GM23338 (cell line): ENCODE measurements around the gene MAP2K1. TPM values are rescaled to one million over a fixed set of nuclear protein-coding genes. Genes with fewer than 3 reads are reported as not detected.

Experiments used
- ATAC-seq: fragments of 200-7000 bp; cut with Tn5 transposase; 3 replicates; pipeline ENCODE4 v1.9.1; 2020
- DNase-seq: peaks from one replicate; pipeline ENCODE4 v3.0.0-alpha.2; 2015; ENCODE audit warnings: low spot score
- H2AFZ ChIP-seq: fragments of 200-600 bp; sonication (generic); 2 replicates; pipeline ENCODE4 v1.8.0; 2016; ENCODE audit warnings: antibody characterized with exemption, mild to moderate bottlenecking, moderate library complexity
- H3F3A ChIP-seq: fragments of 200-600 bp; sonication (generic); replicated peaks from 2 replicates; pipeline ENCODE4 v1.8.0; 2017; ENCODE audit warnings: antibody characterized with exemption, mixed run types, low read depth
- H3K27ac ChIP-seq: fragments of 200-600 bp; sonication (generic); 2 replicates; pipeline ENCODE4 v1.6.1; 2016; ENCODE audit warnings: low read depth
- H3K27me3 ChIP-seq: fragments of 200-600 bp; sonication (generic); 2 replicates; pipeline ENCODE4 v1.8.0; 2016; ENCODE audit warnings: mild to moderate bottlenecking, mixed run types, moderate library complexity; ENCODE audit not compliant: insufficient read depth
- H3K36me3 ChIP-seq: fragments of 200-600 bp; sonication (generic); 2 replicates; pipeline ENCODE4 v1.8.0; 2016; ENCODE audit warnings: mild to moderate bottlenecking; ENCODE audit not compliant: insufficient read depth
- H3K4me1 ChIP-seq: fragments of 200-600 bp; sonication (generic); 2 replicates; pipeline ENCODE4 v1.8.0; 2016; ENCODE audit warnings: mild to moderate bottlenecking, moderate library complexity; ENCODE audit not compliant: insufficient read depth
- H3K4me2 ChIP-seq: fragments of 200-600 bp; sonication (generic); 2 replicates; pipeline ENCODE4 v1.7.1; 2017; ENCODE audit warnings: mixed run types
- H3K4me3 ChIP-seq: fragments of 200-600 bp; sonication (generic); 2 replicates; pipeline ENCODE4 v1.6.1; 2016; ENCODE audit warnings: mixed run types
- H3K79me2 ChIP-seq: fragments of 200-600 bp; sonication (generic); replicated peaks from 2 replicates; pipeline ENCODE4 v1.8.0; 2017; ENCODE audit warnings: mild to moderate bottlenecking; ENCODE audit not compliant: insufficient read depth
- H3K9me2 ChIP-seq: fragments of 200-600 bp; sonication (generic); 2 replicates; pipeline ENCODE4 v1.8.0; 2017; ENCODE audit not compliant: insufficient read depth
- H4K20me1 ChIP-seq: fragments of 200-600 bp; sonication (generic); replicated peaks from 2 replicates; pipeline ENCODE4 v1.8.0; 2017; ENCODE audit warnings: mild to moderate bottlenecking; ENCODE audit not compliant: insufficient read depth
- H3K27ac Mint-ChIP-seq: 2 replicates; pipeline ENCODE4 v1.8.0; 2020; ENCODE audit warnings: inconsistent platforms, mild to moderate bottlenecking, moderate library complexity, mixed read lengths
- H3K27me3 Mint-ChIP-seq: 3 replicates; pipeline ENCODE4 v1.8.0; 2022; ENCODE audit warnings: low read depth, mild to moderate bottlenecking, moderate library complexity, mixed read lengths, inconsistent platforms; ENCODE audit not compliant: insufficient read depth, poor library complexity
- H3K36me3 Mint-ChIP-seq: 3 replicates; pipeline ENCODE4 v1.8.0; 2021; ENCODE audit warnings: low read depth, mild to moderate bottlenecking, inconsistent platforms, moderate library complexity, mixed read lengths
- H3K4me1 Mint-ChIP-seq: 3 replicates; pipeline ENCODE4 v1.8.0; 2020; ENCODE audit warnings: mild to moderate bottlenecking, inconsistent platforms, mixed read lengths
- H3K4me3 Mint-ChIP-seq: 3 replicates; pipeline ENCODE4 v1.8.0; 2021; ENCODE audit warnings: moderate library complexity, mild to moderate bottlenecking, inconsistent platforms, mixed read lengths
- H3K9me3 Mint-ChIP-seq: 3 replicates; pipeline ENCODE4 v1.8.0; 2020; ENCODE audit warnings: moderate library complexity, mild to moderate bottlenecking, inconsistent platforms, mixed read lengths
- CREB1 ChIP-seq: fragments of 250-450 bp; sonication (Bioruptor Pico); IDR thresholded peaks from 2 replicates; pipeline ENCODE4 v1.5.0; 2020; ENCODE audit warnings: low read depth, mild to moderate bottlenecking, moderate library complexity
- CTCF ChIP-seq, 2 experiments: fragments of 200-600 bp in 1 of 2; sonication (generic) in 1 of 2; conservative IDR thresholded peaks; 2 replicates each; pipeline versions ENCODE4 v1.5.1 to v1.6.1; 2016 to 2017; ENCODE audit warnings: antibody characterized with exemption in 2 of 2, low read depth in 2 of 2, mild to moderate bottlenecking in 2 of 2, moderate library complexity in 1 of 2
- ETS1 ChIP-seq: IDR thresholded peaks from 2 replicates; pipeline ENCODE4 v1.6.1; 2016; ENCODE audit warnings: antibody characterized with exemption
- EZH2 ChIP-seq: fragments of 200-600 bp; sonication (generic); IDR thresholded peaks from one replicate; pipeline ENCODE4 v1.8.0; 2017; ENCODE audit warnings: antibody characterized with exemption, mild to moderate bottlenecking, low read depth; ENCODE audit not compliant: unreplicated experiment
- EZH2phosphoT487 ChIP-seq: fragments of 200-600 bp; sonication (generic); IDR thresholded peaks from one replicate; pipeline ENCODE4 v1.8.1; 2018; ENCODE audit warnings: antibody characterized with exemption; ENCODE audit not compliant: unreplicated experiment
- JUNB ChIP-seq: IDR thresholded peaks from one replicate; pipeline ENCODE4 v1.6.1; 2016; ENCODE audit warnings: antibody characterized with exemption; ENCODE audit not compliant: unreplicated experiment
- NANOG ChIP-seq: IDR thresholded peaks from 2 replicates; pipeline ENCODE4 v1.6.1; 2016; ENCODE audit warnings: antibody characterized with exemption, borderline replicate concordance
- POLR2AphosphoS5 ChIP-seq: IDR thresholded peaks from 2 replicates; pipeline ENCODE4 v1.6.1; 2016; ENCODE audit warnings: antibody characterized with exemption, low read depth
- REST ChIP-seq: IDR thresholded peaks from one replicate; pipeline ENCODE4 v1.6.1; 2018; ENCODE audit warnings: antibody characterized with exemption; ENCODE audit not compliant: unreplicated experiment
- STAT1 ChIP-seq: IDR thresholded peaks from one replicate; pipeline ENCODE4 v1.6.1; 2016; ENCODE audit warnings: antibody characterized with exemption; ENCODE audit not compliant: unreplicated experiment
- ZNF114 ChIP-seq: fragments of 250-450 bp; sonication (Bioruptor Pico); IDR thresholded peaks from 2 replicates; pipeline ENCODE4 v1.5.0; 2020; ENCODE audit warnings: mild to moderate bottlenecking, moderate library complexity
- ZNF331 ChIP-seq: fragments of 250-450 bp; sonication (Bioruptor Pico); IDR thresholded peaks from 2 replicates; pipeline ENCODE4 v1.5.0; 2020; ENCODE audit warnings: low read depth, mild to moderate bottlenecking, moderate library complexity
- ZNF462 ChIP-seq: fragments of 250-450 bp; sonication (Bioruptor Pico); IDR thresholded peaks from 2 replicates; pipeline ENCODE4 v1.5.0; 2020; ENCODE audit warnings: mild to moderate bottlenecking, moderate library complexity
- polyA plus RNA-seq: library from polyadenylated mRNA; unstranded; fragments of >200 nt; fragmentation: Nextera tagmentation; extraction: Ambion mirVana; gene quantifications from 2 replicates; pipeline ENCODE4 v1.2.1, GENCODE V29; 2016
- total RNA-seq: library from RNA; depleted of rRNA; stranded (reverse); fragments of >200 nt; shearing (Covaris generic); gene quantifications from 2 replicates; pipeline ENCODE4 v1.2.3, GENCODE V29; 2014

The MAP2K1 gene
- total and polyA plus RNA-seq, 2 experiments from 2014 or later = 42.0 to 68.5 TPM

- peaks cover 19% of the 10 kb centered on the region for H3K4me1 ChIP-seq
- H3K27me3 ChIP-seq = no peaks in the 10 kb centered on the region
- no peak overlapping the region for H3K4me3 ChIP-seq
- H3K36me3 ChIP-seq = no peaks in the 10 kb centered on the region
- H3F3A ChIP-seq = 0 out of 2 replicates have a peak, but pooled peaks cover 2% of the 10 kb centered on the region
- DNase-seq = no peak
- Mint-ChIP-seq H3K9me3 (no peaks in the 10 kb centered on the region; the same call in 2 of the 3 replicates), H3K36me3 (0 out of 3 replicates have a peak, but pooled peaks cover 2% of the 10 kb centered on the region), H3K27me3 (peaks cover 12% of the 10 kb centered on the region), H3K27ac (no peak overlapping the region), H3K4me3 (no peak overlapping the region), H3K4me1 (peaks cover 26% of the 10 kb centered on the region)
- H3K9me2 ChIP-seq = no peaks in the 10 kb centered on the region
- peaks cover 44% of the 10 kb centered on the region for H4K20me1 ChIP-seq
- H3K27ac ChIP-seq = no peak overlapping the region
- H3K4me2 ChIP-seq = no peak overlapping the region
- peaks cover 94% of the 10 kb centered on the region for H3K79me2 ChIP-seq
- no peak overlapping the region for H2AFZ ChIP-seq
- no peak for ATAC-seq
- TF ChIP-seq ETS1 (no peak), STAT1 (no peak), NANOG (no peak), POLR2AphosphoS5 (no peak), ZNF114 (CRISPR knock-in tag) (no peak), REST (no peak), ZNF462 (CRISPR knock-in tag) (no peak), CTCF (conservative IDR thresholded peaks at IDR 0.05; ENCODE audit: low read depth in 2 of 2) (no peak), CREB1 (CRISPR knock-in tag) (no peak), EZH2phosphoT487 (no peak), ZNF331 (CRISPR knock-in tag) (no peak), EZH2 (no peak), JUNB (no peak)
Measured at GRCh38 chr15:66423149-66423548, 36.4 kb downstream of the MAP2K1 start.
